AG10803 (cell line): Measurements from ENCODE around the gene ABHD6.

Experiments
- DNase-seq: peaks from one replicate; pipeline ENCODE4 v3.0.0; 2010; ENCODE audit warnings: low read depth
- H3K4me3 ChIP-seq: 2 replicates; pipeline ENCODE4 v1.5.1; 2011; ENCODE audit warnings: mild to moderate bottlenecking, low read length, control low read depth
- TF ChIP-seq, protein P1 (sequence below): conservative IDR thresholded peaks from 2 replicates; pipeline ENCODE4 v1.5.1; 2011; ENCODE audit warnings: mild to moderate bottlenecking, low read length, control low read depth, inconsistent platforms

ABHD6 gene

GRCh38 chr3:58246148-58247047 lies 8.8 kb downstream of the ABHD6 start:
- TF ChIP-seq, protein P1, sequence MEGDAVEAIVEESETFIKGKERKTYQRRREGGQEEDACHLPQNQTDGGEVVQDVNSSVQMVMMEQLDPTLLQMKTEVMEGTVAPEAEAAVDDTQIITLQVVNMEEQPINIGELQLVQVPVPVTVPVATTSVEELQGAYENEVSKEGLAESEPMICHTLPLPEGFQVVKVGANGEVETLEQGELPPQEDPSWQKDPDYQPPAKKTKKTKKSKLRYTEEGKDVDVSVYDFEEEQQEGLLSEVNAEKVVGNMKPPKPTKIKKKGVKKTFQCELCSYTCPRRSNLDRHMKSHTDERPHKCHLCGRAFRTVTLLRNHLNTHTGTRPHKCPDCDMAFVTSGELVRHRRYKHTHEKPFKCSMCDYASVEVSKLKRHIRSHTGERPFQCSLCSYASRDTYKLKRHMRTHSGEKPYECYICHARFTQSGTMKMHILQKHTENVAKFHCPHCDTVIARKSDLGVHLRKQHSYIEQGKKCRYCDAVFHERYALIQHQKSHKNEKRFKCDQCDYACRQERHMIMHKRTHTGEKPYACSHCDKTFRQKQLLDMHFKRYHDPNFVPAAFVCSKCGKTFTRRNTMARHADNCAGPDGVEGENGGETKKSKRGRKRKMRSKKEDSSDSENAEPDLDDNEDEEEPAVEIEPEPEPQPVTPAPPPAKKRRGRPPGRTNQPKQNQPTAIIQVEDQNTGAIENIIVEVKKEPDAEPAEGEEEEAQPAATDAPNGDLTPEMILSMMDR, result no peak
- DNase-seq, result no peak
- H3K4me3 ChIP-seq, result no peak overlapping the region

DNA sequence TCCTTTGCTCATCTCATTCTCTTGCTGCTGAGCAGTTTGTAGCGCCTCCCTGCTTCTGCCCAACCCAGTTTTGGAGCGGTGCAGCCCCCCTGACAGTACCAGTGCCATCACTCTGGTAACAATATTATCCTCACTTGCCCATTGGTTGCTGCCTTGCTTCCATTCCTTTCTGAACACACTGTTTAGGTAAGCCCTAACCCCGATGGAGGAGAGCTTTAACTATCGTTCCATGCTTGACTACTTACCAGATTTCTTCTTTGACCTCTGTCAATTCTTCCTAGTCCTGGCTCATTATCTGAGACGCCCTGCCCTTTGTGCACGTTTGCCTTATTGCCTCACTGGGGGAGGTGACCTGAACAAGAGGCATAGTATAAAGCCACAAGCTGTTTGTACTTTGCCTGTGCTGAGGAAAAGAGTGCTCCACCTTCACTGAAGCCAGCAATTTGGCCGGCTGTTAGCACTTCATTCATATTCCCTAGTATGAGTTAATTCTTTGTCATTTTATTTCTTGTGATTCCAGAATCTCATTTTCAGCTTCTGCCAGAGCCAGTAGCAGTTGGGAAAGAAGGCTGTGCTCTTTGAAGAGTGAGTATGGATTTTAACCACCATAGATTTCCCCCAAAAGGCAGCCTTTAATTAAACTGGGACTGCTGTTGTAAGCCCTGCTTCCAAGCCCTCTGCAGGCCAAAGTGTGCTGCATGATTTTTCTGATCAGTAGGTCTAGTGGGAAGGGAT lies 11.9 kb downstream of the ABHD6 start:
- TF ChIP-seq, protein P1, result peak; percentile 36
- no peak for DNase-seq
- H3K4me3 ChIP-seq, result no peak overlapping the region

DNA sequence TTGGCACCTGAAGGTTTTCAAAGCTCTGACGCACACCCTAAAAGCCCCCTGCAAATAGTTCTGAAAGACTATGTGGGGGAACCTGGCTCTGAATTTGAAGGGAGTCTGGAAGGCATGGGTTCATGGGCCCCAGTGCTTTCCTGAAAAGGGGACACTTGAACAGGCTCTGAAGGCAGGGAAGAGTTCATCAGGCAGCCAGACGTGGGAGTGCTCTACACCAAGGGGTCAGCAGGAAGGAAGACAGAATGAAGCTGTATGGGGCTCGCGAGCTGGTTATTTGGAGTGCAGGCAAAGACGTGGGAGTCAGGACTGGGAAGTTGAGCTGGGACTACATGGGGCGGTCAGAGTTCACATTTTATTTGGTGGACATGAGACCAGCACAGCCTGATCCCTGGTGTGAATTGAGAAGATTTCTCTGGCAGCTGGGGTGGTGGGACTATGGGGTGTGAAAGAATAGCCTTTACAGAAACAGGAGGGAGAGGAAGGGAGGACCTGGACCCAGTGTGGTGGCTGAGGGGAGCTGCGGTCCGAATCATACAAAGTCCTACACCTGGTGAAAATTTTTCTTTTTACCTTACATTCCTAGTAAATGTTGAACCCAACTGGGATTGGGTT lies 12.6 kb downstream of the ABHD6 start:
- no peak for DNase-seq
- H3K4me3 ChIP-seq, result no peak overlapping the region
- TF ChIP-seq, protein P1, result no peak

DNA sequence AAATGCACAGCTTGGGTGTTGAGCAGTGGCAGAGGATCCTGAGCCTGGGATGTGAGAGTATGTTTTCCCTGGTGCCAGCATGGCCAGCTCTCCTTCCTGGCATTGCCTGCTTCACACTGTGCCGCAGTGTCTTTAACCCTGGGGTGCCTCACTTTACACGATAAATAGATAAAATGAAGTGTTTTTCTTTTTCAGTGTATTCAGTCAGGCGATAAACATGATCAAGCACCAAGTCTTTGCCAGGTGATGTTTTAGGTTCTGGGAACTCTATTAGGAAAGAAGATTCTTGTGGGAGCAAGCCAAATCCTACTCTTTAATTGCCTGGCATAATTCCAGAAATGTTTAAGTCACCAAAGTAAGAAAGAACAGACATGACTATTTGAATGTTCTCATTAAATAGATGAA lies 14.0 kb downstream of the ABHD6 start:
- no peak for DNase-seq
- TF ChIP-seq, protein P1, result no peak
- H3K4me3 ChIP-seq, result no peak overlapping the region

- DNase-seq, result no peak
- TF ChIP-seq, protein P1, result no peak
- no peak overlapping the region for H3K4me3 ChIP-seq
Measured at GRCh38 chr3:58254144-58254543, 16.6 kb downstream of the ABHD6 start.

- no peak overlapping the region for H3K4me3 ChIP-seq
- TF ChIP-seq, protein P1, result no peak
- DNase-seq, result no peak
Measured at GRCh38 chr3:58256061-58256460, 18.5 kb downstream of the ABHD6 start.
